ENCODE results near the gene MLANA.
A peak's percentile ranks its signal among the peaks of the same experiment; 100 is the strongest.

Gene MLANA, protein sequence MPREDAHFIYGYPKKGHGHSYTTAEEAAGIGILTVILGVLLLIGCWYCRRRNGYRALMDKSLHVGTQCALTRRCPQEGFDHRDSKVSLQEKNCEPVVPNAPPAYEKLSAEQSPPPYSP

DNA sequence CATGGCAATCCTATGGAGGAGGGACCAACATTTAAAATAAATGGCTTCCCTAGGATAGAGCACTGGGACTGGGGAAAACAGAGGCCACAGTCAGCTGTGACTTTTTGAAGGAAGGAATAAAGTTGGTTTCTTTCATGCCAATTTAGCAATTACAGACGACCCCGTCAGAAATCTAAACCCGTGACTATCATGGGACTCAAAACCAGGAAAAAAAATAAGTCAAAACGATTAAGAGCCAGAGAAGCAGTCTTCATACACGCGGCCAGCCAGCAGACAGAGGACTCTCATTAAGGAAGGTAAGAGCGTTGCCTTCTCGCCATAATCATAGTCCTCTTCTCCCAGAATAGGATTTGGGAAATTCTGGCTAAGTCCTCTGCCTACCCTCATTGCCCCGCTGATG lies at the start of gene MLANA:
Gene MLANA, plus strand, starts transcription at position 249 of the 400 bp plus-strand sequence. CDS start 1,586 bp downstream, outside the sequence.
- no peak for DNase-seq (ENCODE audit: low read depth in 2 of 2)

DNA sequence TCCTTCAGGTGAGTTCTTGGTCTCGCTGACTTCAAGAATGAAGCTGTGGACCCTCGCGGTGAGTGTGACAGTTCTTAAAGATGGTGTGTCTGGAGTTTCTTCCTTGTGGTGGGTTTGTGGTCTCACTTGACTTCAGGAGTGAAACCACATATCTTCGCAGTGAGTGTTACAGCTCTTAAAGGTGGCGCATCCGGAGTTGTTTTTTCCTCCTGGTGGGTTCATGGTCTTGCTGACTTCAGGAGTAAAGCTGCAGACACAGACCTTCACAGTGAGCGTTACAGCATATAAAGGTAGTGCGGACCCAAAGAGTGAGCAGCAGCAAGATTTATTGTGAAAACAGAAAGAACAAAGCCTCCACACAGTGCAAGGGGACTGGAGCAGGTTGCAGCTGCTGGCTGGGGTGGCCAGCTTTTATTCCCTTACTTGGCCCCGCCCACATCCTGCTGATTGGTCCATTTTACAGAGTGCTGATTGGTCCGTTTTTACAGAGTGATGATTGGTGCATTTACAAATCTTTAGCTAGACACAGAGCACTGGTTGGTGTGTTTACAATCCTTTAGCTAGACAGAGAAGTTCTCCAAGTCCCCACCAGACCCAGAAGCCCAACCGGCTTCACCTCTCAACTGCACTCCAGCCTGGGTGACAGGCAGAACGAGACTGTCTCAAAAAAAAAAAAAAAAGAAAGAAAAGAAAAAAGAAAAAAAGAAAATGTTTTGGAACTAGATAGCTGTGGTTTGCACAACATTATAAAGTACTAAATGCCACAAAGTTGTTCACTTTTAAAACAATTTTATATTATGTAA lies 48.7 kb upstream of the MLANA start:
- peak in 1 of 2 donors; percentile 23 for DNase-seq (ENCODE audit: low read depth in 2 of 2)

DNA sequence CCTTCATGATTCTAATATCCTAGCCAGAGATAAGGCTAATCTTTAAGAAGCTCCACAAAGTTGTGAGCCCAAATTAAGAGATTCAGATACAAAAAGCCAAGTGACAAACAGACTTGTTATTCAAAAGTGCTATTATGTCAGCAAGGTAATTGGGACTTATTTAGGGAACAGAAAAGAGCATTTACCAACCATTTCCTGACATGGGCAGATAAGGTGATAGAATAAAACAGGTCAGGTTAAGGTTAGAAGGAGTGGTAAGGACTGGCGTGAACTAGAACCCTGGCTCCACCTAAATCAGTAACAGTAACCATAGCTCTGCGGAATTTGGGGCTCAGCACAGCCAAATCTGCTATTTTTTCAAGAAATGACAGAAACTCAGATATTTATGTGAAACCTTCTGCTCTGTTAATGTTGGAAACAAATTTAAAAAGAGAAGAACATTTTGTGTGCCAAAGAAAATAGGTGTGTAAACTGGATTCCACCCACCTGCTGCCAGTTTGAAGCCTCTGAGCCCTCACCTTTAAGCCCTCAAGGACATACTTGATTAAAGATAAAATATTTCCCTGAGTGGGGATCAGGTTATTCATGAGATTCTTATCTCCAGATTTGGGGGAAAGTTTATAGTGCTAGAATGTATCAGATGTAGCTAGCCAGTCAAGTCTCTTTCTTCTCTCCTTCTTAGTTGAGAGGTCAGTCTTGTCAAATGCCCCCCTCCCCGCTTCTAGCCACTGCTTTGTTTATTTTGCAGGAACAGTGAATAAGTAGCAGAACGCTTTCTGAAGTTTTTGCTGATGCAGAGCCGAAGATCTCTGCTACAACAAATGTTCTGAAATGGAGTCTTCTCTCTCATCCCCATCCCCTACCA lies 47.5 kb upstream of the MLANA start:
- no peak for DNase-seq (ENCODE audit: low read depth in 2 of 2)

DNA sequence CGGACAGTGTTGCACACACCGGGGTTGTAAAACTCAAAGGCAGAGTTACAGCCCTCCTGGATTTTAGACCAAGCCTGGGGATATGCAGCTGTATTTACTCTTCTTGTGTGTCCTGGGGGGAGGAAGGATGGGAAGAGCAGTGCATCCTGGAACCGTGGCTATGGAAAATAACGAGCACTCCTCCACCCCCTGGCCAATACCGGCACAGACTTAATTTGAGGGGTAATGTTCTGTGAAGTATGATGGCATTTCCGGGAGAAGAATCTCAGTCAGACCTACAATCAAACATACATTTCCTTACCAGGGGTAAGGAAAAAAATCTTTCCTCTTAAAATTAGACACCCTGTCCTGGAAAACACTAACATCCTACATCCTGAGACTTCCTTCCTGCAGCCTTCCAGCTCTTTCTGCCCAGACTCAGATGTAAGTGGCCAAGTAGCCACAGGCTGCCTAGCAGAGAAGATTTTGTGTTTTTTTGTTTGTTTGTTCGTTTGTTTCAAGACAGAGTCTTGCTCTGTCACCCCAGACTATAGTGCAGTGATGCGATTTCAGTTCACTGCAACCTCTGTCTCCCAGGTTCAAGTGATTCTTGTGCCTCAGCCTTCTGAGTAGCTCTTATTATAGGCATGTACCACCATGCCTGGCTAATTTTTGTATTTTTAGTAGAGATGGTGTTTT lies 46.8 kb upstream of the MLANA start:
- no peak for DNase-seq (ENCODE audit: low read depth in 2 of 2)

DNA sequence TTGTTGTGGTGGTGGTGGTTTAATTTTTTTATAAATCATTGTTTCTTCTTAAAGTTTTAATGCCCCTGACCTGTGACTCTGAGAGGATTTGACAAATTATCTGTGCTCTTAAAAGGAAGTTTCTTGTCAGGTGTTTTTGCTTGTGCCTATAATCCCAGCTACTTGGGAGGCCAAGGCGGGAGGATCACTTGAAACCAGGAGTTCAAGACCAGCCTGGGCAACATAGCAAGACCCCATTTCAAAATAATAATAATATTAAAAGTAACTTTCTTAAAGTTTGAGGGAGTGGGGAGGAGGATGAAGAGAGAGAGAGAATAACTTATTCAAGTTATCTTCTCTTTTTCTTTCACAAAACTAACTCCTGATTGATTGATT lies 45.5 kb upstream of the MLANA start:
- DNase-seq (ENCODE audit: low read depth in 2 of 2) = no peak

DNA sequence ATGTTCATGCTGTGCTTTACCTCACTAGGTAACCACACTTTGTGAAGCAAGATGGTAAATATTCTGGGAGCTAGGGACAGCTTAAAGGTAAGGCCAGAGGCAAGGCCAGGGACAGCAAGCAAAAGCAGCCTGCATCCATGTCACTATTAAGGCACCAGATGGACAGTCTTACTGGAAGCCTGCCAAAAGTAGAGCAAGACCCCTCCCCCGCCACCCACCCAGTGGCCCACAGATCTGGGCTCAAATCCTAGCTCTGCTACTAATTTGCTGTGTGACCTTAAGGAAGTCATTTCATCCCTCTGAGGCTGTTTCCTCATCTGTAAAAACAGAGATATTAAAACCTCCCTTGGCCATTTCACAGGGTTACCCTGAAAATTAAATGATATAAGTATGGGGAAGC lies 44.6 kb upstream of the MLANA start:
- DNase-seq (ENCODE audit: low read depth in 2 of 2) = no peak

DNA sequence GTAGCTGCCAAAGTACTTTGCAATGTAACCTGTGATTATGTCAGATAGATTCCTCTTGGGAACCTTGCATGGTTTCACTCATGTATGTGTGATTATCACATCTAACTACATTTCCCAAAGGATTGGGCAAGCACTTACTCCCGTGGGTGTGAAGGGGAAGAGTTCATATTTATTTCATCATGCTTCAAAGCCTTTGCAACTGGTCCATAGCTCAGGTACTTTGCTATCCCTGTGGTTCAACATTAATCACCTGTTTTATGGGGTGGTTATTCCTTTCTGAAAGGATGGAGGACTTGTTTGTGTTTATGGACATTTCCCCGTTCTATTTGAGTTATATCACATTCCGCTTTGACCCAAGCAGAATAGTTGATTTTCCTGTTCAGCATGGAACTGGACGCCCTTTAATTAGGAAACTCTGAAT lies 44.2 kb upstream of the MLANA start:
- DNase-seq (ENCODE audit: low read depth in 2 of 2) = no peak

DNA sequence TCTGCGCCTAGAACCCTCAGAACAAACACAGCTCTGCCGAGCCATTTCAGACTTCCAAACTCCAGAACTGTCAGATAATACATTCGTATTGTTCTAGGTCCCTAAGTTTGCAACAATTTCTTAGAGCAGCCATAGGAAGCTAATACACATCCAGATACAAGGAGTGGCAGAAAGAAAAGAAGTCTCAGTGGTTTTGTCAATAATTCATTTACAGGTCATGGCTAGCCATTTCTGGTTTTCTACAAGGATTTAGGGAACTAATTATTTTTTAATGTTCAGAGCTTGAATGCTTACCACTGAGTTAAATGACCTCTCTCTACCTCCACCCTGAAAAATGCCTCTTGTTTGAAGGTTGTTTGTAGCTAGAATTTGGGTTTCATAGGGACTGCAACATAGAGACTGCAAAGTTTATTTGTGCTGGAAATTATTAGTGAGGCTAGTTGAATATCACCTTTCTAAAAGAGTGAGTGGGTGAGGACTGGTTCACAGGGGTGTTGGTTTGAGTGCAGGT lies 42.3 kb upstream of the MLANA start:
- no peak for DNase-seq (ENCODE audit: low read depth in 2 of 2)

DNA sequence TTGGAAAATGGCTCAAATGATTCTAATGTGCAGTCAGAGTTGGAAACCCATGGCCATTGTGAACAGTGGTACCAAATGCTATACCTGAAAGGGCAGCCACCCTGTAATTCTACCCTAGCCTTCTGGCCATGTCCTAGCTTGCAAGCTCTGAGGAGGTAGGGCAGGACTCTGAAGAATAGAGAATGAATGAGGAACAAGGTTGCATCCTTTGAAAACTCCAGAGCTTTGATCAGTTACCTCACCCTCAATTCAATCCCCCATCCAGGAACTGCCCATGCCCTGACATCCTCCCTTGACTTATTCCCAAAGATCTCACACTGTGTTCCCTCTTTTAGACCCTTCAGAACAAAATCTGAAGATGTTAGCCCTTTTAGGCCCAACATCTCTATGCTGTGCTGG lies 40.0 kb upstream of the MLANA start:
- no peak for DNase-seq (ENCODE audit: low read depth in 2 of 2)

DNA sequence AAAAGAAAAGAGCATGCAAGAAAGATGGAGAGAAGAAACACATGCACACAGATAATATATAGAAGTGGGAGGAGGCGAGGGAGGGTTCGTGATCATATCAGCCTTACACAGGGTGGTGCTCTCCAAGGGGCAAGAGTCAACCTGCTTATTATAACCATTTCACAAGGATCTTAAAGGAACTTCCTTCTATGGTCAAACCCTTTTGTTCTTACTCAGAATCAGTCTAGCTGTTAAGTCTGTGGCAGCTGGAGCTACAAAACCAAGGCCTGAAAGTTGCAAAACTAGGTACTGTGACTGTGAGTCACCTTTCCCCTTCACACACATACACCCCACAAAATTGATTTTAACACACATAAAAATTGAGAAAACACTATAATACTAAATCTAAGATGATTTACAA lies 39.2 kb upstream of the MLANA start:
- DNase-seq (ENCODE audit: low read depth in 2 of 2) = no peak

DNA sequence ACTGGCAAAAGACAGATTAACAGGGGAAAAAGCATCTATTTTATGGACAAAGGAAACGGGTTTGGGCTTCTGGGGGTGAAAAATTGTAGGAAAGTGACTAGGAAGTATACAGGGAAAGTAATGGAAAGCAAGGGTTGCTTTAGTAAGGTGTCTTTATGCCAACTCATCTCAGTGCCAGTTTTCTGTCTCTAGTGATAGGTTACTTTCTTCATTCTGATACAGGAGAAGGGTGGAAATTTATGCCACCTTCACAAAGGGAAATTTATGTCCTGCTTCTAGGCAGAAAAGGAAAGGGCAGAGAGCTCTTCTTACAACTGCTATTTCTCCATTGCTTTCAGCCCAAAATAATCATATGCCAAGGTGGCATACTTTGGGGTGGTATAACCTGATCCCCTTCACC lies 37.7 kb upstream of the MLANA start:
- no peak for DNase-seq (ENCODE audit: low read depth in 2 of 2)

DNA sequence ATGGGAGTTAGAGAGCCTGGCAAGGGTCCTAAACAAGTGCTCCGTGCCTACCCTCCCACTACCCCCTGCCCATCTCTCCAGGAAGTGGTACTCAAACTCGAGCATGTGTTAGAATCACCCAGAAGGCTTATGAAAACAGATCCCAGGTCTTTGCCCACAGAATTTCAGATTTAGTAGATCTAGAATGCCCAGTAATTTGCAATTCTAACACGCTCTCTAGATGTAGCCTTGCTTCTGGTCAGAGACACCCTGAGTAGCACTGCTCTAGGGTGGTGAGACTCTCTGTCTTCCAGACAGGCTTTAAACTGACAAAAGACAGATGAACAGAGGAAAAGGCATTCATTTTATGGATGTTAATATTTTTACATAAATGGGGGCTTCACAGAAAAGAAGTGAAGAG lies 37.1 kb upstream of the MLANA start:
- no peak for DNase-seq (ENCODE audit: low read depth in 2 of 2)

DNA sequence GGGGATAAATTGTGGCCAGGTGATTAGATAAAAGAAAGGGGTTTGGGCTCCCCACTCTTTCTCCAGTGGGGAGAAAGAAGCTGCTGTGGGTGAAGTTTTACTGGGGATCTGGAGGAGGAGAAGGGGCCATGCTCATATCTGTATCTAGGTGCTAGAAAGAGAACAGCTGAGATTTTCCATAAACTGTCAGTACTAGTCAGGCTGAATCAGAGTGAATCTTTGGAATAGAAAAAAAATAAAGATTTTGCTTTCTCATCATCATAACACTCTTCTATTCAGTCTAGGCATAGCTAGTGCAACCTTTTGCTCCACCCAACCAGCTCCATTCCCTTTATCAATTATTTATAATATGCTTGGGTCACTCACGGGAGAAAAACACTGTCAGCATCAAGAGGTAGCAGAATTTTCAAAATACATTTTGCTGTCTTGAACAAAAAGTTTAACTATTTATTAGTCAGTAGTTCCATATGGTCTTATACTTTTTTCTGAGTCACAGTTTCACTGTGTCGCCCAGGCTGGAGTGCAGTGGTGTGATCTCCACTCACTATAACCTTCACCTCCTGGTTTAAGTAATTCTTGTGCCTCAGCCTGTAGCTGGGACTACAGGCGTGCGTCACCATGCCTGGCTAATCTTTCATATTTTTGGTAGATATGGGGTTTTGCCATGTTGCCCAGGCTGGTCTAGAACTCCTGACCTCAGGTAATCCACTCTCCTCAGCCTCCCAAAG lies 36.5 kb upstream of the MLANA start:
- DNase-seq (ENCODE audit: low read depth in 2 of 2) = no peak

DNA sequence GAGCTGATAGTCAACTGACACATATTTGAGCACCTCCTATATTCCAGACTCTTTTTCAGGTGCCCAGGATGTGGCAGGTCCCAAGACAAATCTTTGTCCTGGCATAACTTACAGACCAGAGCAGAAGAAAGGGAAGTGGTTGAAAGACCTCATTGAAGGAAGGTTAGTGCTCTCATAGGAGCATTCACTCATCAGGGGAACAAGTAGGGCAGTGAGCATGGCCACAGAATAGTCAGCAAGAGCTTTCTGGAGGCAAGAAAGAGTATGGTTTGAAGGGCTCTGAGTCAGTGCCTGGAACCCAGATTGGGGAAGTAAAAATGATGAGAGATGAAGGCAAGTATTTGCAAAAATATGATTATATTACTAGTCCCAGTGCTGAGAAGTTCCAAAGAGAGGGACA lies 32.8 kb upstream of the MLANA start:
- no peak for DNase-seq (ENCODE audit: low read depth in 2 of 2)

DNA sequence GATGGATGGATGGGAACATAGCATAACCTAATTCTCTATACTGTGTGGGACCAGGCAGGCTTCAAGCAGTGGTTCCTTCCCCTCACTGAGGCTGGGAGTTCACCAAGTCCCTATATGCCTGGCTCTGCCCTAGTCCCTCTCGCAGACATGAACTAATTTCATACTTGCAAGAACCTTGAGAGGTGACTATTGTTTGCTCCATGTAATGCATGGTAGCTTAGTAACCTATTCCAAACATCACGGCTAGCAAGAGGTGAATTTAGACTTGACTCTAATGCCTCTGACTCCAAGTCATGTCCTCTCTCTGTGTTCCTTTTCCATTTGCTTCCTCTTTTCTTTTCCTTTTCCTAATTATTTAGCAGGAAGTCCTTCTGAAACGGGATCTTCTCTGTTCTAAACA lies 31.9 kb upstream of the MLANA start:
- DNase-seq (ENCODE audit: low read depth in 2 of 2) = no peak

DNA sequence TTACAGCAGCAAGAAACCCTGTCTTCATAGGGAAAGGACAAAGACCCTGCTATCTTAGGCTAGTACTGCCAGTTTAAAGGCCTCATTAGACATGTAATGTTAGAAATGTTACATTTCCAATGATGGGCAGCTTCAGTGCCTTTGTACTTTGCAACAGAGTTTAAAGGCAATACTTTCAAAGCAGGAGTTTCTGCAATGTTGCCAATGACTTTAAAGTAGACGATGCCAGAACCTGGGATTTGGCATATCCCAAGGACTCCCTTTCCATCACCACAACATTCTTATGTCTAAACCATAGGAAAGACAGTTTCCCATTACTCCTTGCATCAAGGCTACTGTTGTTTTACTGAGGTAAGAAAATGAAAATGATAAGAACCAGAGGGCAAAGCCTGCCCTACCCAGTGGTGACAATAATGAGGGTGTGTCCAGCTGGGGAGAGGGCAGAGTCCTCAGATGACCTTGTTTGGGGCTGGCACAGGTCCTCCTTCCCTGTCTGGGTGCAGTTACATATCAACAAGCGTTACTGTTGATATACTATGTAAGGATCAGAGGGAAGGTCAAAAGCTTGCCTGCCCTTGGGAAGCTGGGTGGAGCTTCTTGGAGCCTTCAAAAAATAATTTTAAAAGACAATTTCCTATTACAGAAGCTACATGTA lies 27.5 kb upstream of the MLANA start:
- no peak for DNase-seq (ENCODE audit: low read depth in 2 of 2)

DNA sequence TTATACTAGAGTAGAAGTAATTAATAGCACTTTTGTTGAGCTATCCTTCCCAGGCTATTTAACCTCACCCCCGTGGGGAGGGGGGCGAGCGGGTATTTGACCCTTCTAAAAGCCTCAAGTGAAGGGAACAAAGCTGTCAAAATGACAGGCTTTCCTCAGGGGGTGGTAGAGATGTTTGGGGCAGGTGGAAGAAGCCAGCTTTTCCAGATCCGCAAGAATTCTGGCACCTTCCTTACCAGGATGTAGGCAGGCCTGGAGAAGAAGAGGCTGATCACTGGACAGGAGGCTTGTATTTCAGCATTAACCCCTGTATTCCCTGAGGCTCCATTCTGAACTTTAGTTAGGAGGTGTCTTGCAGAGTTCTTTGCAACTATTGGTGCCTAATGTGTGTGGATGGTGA lies 26.2 kb upstream of the MLANA start:
- no peak for DNase-seq (ENCODE audit: low read depth in 2 of 2)

DNA sequence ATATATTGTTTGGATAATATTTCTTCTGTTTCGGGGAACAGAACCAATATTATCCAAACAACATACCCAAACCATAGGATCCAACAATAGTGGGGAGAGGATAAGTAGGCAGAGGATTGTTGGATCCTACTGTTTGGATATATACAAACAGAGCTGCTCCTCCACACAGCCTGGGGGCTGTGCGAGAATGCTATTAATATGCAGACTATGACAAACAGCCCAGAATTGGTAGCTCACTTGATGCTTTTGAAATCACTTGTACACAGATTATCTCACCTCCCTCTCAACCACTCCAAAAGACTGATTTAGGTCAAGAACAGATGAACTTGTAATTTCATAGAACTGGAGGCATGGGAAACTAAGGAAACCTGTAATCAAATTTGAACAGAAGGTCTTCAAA lies 24.4 kb upstream of the MLANA start:
- DNase-seq (ENCODE audit: low read depth in 2 of 2) = no peak

DNA sequence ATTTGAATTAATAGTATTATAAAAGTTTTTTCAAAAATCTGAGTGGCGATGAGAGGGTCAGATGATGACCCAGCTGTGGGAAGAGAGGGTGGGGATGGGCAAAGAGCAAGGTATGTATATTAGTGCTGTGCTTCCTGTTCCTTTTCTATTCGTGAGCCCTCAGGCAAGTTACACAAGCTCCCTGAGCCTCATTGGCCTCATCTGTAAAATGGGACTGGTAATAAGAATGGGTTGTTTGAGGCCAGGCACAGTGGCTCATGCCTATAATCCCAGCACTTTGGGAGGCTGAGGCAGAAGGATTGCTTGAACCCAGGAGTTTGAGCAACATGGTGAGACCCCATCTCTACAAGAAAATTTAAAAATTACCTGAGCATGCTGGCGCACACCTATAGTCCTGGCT lies 24.0 kb upstream of the MLANA start:
- no peak for DNase-seq (ENCODE audit: low read depth in 2 of 2)

DNA sequence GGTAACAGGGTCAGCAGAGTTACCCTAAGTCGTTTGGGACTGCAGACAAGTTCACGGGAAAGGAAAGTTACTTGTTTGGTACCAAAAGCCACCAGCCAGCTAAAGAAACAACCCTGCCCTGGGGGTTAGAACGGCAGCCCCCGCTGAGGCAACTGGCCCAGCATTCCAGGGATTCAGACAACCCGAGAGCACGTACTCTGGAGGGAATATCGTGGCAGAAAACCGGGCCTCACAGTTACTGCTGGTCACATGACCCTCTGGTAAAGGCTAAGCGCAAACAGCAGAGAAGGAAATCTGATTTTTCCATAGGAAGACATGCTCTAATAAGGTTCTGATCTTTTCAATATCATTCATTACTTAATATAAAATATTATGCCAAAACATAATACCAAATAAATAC lies 22.5 kb upstream of the MLANA start:
- no peak for DNase-seq (ENCODE audit: low read depth in 2 of 2)

Data from stimulated activated CD8-positive, alpha-beta memory T cell treated with anti-CD3 and anti-CD28 coated beads, Interleukin-2, amount 100 ng/mL, for 48 hours (primary cell).